Testis (tissue), 3 donors: Measurements from ENCODE around the gene TMEM135. TPM values are rescaled to one million over a fixed set of nuclear protein-coding genes. Genes with fewer than 3 reads are reported as not detected.

Experiments
- DNase-seq: peaks from one replicate; pipeline ENCODE4 v3.0.0-alpha.2; 2019
- H3K27ac ChIP-seq, 2 donors: fragments of 200-600 bp; sonication (generic); one replicate each; pipeline ENCODE4 v1.5.1; 2019
- H3K27me3 ChIP-seq: fragments of 200-600 bp; sonication (generic); one replicate; pipeline ENCODE4 v1.5.1; 2019
- H3K36me3 ChIP-seq: fragments of 200-600 bp; sonication (generic); one replicate; pipeline ENCODE4 v1.5.1; 2017; ENCODE audit warnings: low read depth; ENCODE audit errors: missing control alignments
- H3K4me1 ChIP-seq: fragments of 200-600 bp; sonication (generic); one replicate; pipeline ENCODE4 v1.5.1; 2019
- H3K4me3 ChIP-seq, 2 donors: fragments of 200-600 bp; sonication (generic); one replicate each; pipeline ENCODE4 v1.5.1; 2017 to 2019
- H3K9me3 ChIP-seq: fragments of 200-600 bp; sonication (generic); one replicate; pipeline ENCODE4 v1.5.1; 2017
- POLR2A ChIP-seq: fragments of 450-650 bp; IDR thresholded peaks from one replicate; pipeline ENCODE4 v1.6.1; 2017; ENCODE audit warnings: antibody characterized with exemption, mild to moderate bottlenecking, moderate library complexity
- WGBS, 2 donors: methylation state at CpG; one replicate each; pipeline ENCODE4 v1.1.5; 2018; 5-methylcytosine and 5-hydroxymethylcytosine counted together
- intact Hi-C: fragments of 100-400 bp; cut with DNase I; formaldehyde crosslinking; loops from one replicate; pipeline ENCODE4 v1.15.1; 2023; ENCODE audit warnings: low total_unique reads
- polyA plus RNA-seq: library from polyadenylated mRNA; stranded (reverse); fragments of 350-450 nt; fragmentation: Illumina TruSeq; extraction: RNeasy Lipid Tissue Mini Kit (QIAGEN cat#74804); gene quantifications from one replicate; pipeline ENCODE4 v1.2.3, GENCODE V29; 2014; ENCODE audit warnings: low read depth, low replicate concordance; ENCODE audit not compliant: insufficient read depth
- total RNA-seq, 2 donors: library from RNA; depleted of rRNA; stranded (reverse); fragments of >200 nt; gene quantifications; one replicate each; pipeline ENCODE4 v1.2.3, GENCODE V29; 2016
- TF ChIP-seq, protein P1 (sequence below), 3 experiments: fragments of 450-650 bp in 2 of 3; fragments of 200-600 bp in 1 of 3; sonication (generic) in 1 of 3; IDR thresholded peaks; one replicate each; pipeline ENCODE4 v1.5.1; 2016 to 2019; ENCODE audit warnings: antibody characterized with exemption in 3 of 3, mild to moderate bottlenecking in 2 of 3, moderate library complexity in 1 of 3

TMEM135 gene
- total and polyA plus RNA-seq, 3 donors from 2014 or later: 21.3 to 59.0 (median 42.1) TPM

DNA sequence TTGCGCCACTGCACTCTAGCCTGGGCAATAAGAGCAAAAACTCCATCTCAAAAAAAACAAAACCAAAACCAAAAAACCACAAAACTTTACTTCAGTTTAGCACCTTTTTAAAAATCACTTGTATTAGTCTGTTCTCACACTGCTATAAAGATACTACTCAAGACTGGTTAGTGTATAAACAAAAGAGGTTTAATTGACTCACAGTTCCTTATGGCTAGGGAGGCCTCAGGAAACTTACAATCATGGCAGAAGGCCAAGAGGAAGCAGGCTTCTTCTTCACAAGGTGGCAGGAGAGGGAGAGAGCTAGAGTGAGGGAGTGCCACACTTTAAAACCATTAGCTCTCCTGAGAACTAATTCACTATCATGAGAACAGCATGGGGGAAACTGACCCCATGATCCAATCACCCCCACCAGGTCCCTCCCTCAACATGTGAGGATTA, 261.3 kb downstream of the TMEM135 start:
- H3K27ac ChIP-seq: no peak overlapping the region
- no peak for TF ChIP-seq POLR2A
- TF ChIP-seq, protein P1, sequence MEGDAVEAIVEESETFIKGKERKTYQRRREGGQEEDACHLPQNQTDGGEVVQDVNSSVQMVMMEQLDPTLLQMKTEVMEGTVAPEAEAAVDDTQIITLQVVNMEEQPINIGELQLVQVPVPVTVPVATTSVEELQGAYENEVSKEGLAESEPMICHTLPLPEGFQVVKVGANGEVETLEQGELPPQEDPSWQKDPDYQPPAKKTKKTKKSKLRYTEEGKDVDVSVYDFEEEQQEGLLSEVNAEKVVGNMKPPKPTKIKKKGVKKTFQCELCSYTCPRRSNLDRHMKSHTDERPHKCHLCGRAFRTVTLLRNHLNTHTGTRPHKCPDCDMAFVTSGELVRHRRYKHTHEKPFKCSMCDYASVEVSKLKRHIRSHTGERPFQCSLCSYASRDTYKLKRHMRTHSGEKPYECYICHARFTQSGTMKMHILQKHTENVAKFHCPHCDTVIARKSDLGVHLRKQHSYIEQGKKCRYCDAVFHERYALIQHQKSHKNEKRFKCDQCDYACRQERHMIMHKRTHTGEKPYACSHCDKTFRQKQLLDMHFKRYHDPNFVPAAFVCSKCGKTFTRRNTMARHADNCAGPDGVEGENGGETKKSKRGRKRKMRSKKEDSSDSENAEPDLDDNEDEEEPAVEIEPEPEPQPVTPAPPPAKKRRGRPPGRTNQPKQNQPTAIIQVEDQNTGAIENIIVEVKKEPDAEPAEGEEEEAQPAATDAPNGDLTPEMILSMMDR (IDR thresholded peaks at IDR 0.05): no peak
- no peaks in the 10 kb centered on the region for H3K9me3 ChIP-seq
- no peak for DNase-seq
- no peaks in the 10 kb centered on the region for H3K36me3 ChIP-seq
- H3K4me1 ChIP-seq: no peaks in the 10 kb centered on the region
- WGBS, 2 donors: 92 to 95% methylated on average over 1 of the region's 1 CpG
- no peaks in the 10 kb centered on the region for H3K27me3 ChIP-seq
- H3K4me3 ChIP-seq: no peak overlapping the region
- intact Hi-C loops: loop anchor here (10.0 kb wide), 1 partner anchor 364 kb away; no protein-coding TSS in a partner anchor

DNA sequence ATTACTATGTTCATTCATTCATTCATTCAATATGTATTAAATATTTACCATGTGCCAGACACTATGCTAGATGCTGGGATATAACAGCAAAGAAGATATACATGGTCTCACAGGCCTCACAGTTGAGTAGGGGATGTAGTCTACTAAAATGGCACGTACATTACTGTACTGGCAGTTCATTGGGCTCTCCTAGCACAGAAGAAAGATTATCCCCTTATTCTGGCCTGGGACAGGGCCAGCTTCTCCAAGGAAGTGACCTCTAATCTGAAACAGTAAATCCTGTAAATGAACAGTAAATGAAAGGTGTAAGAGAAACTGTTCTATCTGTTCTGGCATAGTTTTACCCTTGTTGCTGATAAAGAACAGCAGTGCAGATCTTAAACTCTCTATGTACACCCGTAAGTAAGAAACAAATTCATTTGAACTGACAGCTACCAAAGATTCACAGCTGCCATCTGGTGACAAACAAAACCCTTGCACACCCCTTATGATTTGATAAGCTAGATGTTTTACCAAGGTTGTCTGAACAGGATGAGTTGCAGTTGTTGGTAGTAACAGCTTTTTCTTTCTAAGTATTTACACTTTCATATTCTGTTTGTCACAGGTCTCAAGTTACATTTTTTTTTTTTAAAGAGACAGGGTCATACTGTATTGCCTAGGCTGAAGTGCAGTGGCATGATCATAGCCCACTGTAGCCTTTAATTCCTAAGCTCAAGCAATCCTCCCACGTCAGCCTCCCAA, 263.1 kb downstream of the TMEM135 start:
- no peaks in the 10 kb centered on the region for H3K9me3 ChIP-seq
- no peaks in the 10 kb centered on the region for H3K4me1 ChIP-seq
- H3K27me3 ChIP-seq: no peaks in the 10 kb centered on the region
- no peak overlapping the region for H3K4me3 ChIP-seq
- no peak for TF ChIP-seq POLR2A
- TF ChIP-seq, protein P1 (IDR thresholded peaks at IDR 0.05): no peak
- H3K27ac ChIP-seq: no peak overlapping the region
- no peak for DNase-seq
- no peaks in the 10 kb centered on the region for H3K36me3 ChIP-seq
- intact Hi-C loops: no loop called here
- 56 to 70% methylated on average over 3 of the region's 3 CpGs for WGBS, 2 donors

DNA sequence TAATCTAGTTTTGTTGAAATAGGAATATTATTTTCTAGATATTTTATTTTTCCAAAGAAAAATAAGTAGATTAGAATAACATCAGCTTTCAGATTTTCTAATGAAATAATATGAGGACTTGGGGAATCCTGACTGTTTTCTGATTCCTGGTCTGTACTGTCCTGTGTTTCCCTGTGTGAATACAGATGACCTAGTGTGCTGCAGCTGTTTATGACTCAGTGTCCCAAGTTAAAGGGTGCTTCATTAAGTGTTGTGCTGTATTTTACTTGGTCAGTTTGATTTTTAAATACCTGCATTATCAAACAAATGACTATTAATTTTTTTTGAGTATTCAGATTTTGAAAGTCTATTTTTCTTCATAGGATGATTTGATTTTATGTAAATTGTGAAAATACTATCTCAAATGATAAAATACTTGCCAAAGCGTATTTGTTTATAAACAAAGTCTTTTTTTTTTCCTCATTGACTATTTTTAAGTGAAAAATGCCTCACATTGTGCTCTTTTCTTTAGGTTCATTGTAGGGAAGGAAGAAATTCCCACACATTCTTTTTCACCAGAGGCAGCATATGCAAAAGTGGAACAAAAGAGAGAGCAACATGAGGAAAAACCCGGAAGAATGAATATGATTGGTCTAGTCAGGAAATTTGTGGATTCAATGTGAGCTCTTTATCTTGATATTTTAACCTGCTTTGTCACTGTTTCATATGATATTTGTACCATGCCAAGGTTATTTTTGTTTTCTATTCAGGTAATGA, 264.2 kb downstream of the TMEM135 start:
- TF ChIP-seq POLR2A: no peak
- TF ChIP-seq, protein P1 (IDR thresholded peaks at IDR 0.05): no peak
- no peaks in the 10 kb centered on the region for H3K27me3 ChIP-seq
- WGBS, 2 donors: 24 to 45% methylated on average over 2 of the region's 2 CpGs
- DNase-seq: no peak
- no peaks in the 10 kb centered on the region for H3K4me1 ChIP-seq
- H3K27ac ChIP-seq: no peak overlapping the region
- no peaks in the 10 kb centered on the region for H3K36me3 ChIP-seq
- H3K9me3 ChIP-seq: no peaks in the 10 kb centered on the region
- no peak overlapping the region for H3K4me3 ChIP-seq
- intact Hi-C loops: no loop called here

DNA sequence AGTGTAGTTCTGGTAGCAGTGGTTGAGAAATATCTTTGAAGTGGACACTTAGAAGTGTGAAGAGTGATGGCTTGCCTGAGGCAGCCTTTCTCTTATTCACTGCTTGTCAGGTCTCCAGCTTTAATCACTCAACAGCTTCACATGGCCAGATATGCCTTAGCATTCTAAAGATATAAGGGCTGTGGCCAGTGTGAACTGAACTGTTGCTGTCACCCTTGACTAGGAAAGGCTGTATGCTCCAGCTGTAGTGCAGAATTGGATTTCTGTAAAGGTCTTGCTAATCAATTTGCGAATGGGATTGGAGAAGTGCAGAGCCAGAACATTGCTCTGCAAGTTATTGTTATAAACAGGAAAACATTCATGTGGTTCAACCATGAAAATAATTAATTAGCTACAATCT, 266.7 kb downstream of the TMEM135 start:
- H3K27ac ChIP-seq: no peak overlapping the region
- no peak for TF ChIP-seq POLR2A
- TF ChIP-seq, protein P1 (IDR thresholded peaks at IDR 0.05): no peak
- intact Hi-C loops: no loop called here
- no peaks in the 10 kb centered on the region for H3K36me3 ChIP-seq
- H3K27me3 ChIP-seq: no peaks in the 10 kb centered on the region
- no peak for DNase-seq
- no peaks in the 10 kb centered on the region for H3K4me1 ChIP-seq
- 69 to 82% methylated on average over 1 of the region's 1 CpG for WGBS, 2 donors
- no peaks in the 10 kb centered on the region for H3K9me3 ChIP-seq
- H3K4me3 ChIP-seq: no peak overlapping the region
